AG04450 (cell line): ENCODE data around the gene HIP1. TPM values are rescaled to one million over a fixed set of nuclear protein-coding genes. Genes with fewer than 3 reads are reported as not detected.
"Not testable (repeated sequence)": the region's sequence is repeated elsewhere in the genome, so short reads cannot be mapped to it uniquely, and the experiment has no call there.

Experiments used
- CTCF ChIA-PET: fragments of 300-600, 350-600 bp; formaldehyde crosslinking; extraction: SDS; loops from one replicate; lab custom pipeline; 2022; ENCODE audit warnings: antibody characterized with exemption, inconsistent platforms; lab: Charles Lee
- POLR2A ChIA-PET: fragments of 350-600 bp; formaldehyde crosslinking; extraction: SDS; loops from one replicate; lab custom pipeline; 2021; ENCODE audit warnings: antibody characterized with exemption, inconsistent platforms; lab: Yijun Ruan, JAX
- DNase-seq: peaks from one replicate; pipeline ENCODE4 v3.0.0-alpha.2; 2011; ENCODE audit warnings: low read depth, low spot score
- H3K27ac ChIP-seq: one replicate; pipeline ENCODE4 v1.5.1; 2012; ENCODE audit warnings: low read depth, low read length, control low read depth
- H3K27me3 ChIP-seq: one replicate; pipeline ENCODE4 v1.6.0; 2012; ENCODE audit warnings: low read length; ENCODE audit not compliant: control insufficient read depth, insufficient read depth
- H3K4me3 ChIP-seq: 2 replicates; pipeline ENCODE4 v1.5.1; 2011; ENCODE audit warnings: mild to moderate bottlenecking, low read depth, low read length, control low read depth
- H3K9me3 ChIP-seq: 2 replicates; pipeline ENCODE4 v1.5.1; 2012; ENCODE audit warnings: low read length; ENCODE audit not compliant: control insufficient read depth, insufficient read depth
- polyA plus RNA-seq: library from polyadenylated mRNA; depleted of rRNA; stranded (reverse); fragments of >200 nt; gene quantifications from 2 replicates; pipeline ENCODE4 v1.2.3, GENCODE V29; 2011; rRNA removed
- small RNA-seq: library from RNA; depleted of rRNA; stranded (forward); fragments of <200 nt; gene quantifications from one replicate; pipeline ENCODE3, GENCODE V24; 2012; ENCODE audit warnings: low read depth; ENCODE audit not compliant: insufficient read length

HIP1 gene
- polyA plus RNA-seq, 1 experiment: 13.7 TPM

DNA sequence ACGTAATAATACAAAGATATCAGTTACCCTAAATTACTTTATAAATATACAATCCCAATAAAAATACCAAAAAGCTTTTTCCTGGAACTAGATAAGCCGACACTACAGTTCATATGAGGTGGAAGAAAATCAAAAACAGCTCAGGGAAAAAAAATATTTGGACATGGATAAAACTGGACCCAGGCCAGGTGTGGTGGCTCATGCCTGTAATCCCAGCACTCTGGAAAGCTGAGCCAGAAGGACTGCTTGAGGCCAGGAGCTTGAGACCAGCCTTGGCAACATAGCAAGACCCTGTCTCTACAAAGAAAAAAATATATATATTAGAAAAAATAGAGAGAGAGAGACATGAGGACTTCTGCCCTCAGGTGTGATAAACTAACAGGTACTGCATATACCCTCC is 219.9 kb downstream of the HIP1 start:
- H3K4me3 ChIP-seq, H3K27ac ChIP-seq, POLR2A ChIA-PET, H3K9me3 ChIP-seq, CTCF ChIA-PET, DNase-seq, H3K27me3 ChIP-seq: not testable (repeated sequence)

- POLR2A ChIA-PET: not testable (repeated sequence)
Measured at GRCh38 chr7:75509033-75509432, 229.7 kb downstream of the HIP1 start.

GRCh38 chr7:75492020-75492419 is 246.7 kb downstream of the HIP1 start, which contains the start of gene SPDYE5:
Gene SPDYE5, plus strand, starts transcription at chr7:75492320. Its CDS starts 1,728 bp downstream, at chr7:75494048.
- CTCF ChIA-PET, POLR2A ChIA-PET, H3K27ac ChIP-seq, H3K27me3 ChIP-seq, DNase-seq, H3K9me3 ChIP-seq, H3K4me3 ChIP-seq: not testable (repeated sequence)

More at GRCh38 chr7:75509033-75509432, 229.7 kb downstream of the HIP1 start:
- CTCF ChIA-PET: interaction anchor here (0.6 kb wide), 1 partner anchor 254 kb away, joined by 3 read pairs; no protein-coding TSS in a partner anchor
- H3K4me3 ChIP-seq, H3K27me3 ChIP-seq, DNase-seq, H3K27ac ChIP-seq, H3K9me3 ChIP-seq: not testable (repeated sequence)

GRCh38 chr7:75485979-75486643 is 252.6 kb downstream of the HIP1 start, which contains the start of gene POM121C:
Gene POM121C, minus strand, starts transcription at chr7:75486299. Its CDS starts 44,803 bp downstream, at chr7:75441496.
- Histone ChIP-seq H3K27ac (peak within 1 kb of the TSS; percentile 52), H3K4me3 (peak within 1 kb of the TSS; percentile 71)
- H3K27me3 ChIP-seq, POLR2A ChIA-PET, CTCF ChIA-PET, H3K9me3 ChIP-seq: not testable (repeated sequence)
- DNase-seq: peak; percentile 71

GRCh38 chr7:75485355-75485978 is 253.3 kb downstream of the HIP1 start:
- CTCF ChIA-PET, DNase-seq, H3K27me3 ChIP-seq, H3K9me3 ChIP-seq, H3K27ac ChIP-seq, POLR2A ChIA-PET: not testable (repeated sequence)
- H3K4me3 ChIP-seq: peak overlapping the region; percentile 71

Small RNA genes within 50 kb of the gene (small RNA-seq; reads per million reads assigned to genes)
- gene AC211429.1: not detected
- gene RF00019: not detected

Other genes starting within 250 kb of the HIP1 start
- not detected in 2 replicates for gene SPDYE5, start 246.6 kb downstream of the HIP1 start, polyA plus RNA-seq
- not detected in 2 replicates for gene CCL26, start 33.3 kb upstream of the HIP1 start, polyA plus RNA-seq
- not detected in 2 replicates for gene CCL24, start 74.9 kb upstream of the HIP1 start, polyA plus RNA-seq
- 34.9 and 50.0 TPM in 2 replicates for gene RHBDD2, start 140.1 kb upstream of the HIP1 start, polyA plus RNA-seq
- 39.0 and 46.5 TPM in 2 replicates for gene POR, start 176.2 kb upstream of the HIP1 start, polyA plus RNA-seq